Ovary (tissue), 9 donors: ENCODE measurements around the gene KPRP. TPM values are rescaled to one million over a fixed set of nuclear protein-coding genes. Genes with fewer than 3 reads are reported as not detected.

Experiments used
- DNase-seq, 5 donors: peaks; one replicate each; pipeline ENCODE4 v3.0.0-alpha.2; 2019 to 2020
- H3K27ac ChIP-seq, 2 donors: fragments of 200-600 bp; one replicate each; pipeline versions ENCODE4 v1.5.1 to v1.8.0; 2019 to 2022
- H3K27me3 ChIP-seq: fragments of 200-600 bp; one replicate; pipeline ENCODE4 v1.8.0; 2022
- H3K36me3 ChIP-seq: fragments of 200-600 bp; sonication (generic); one replicate; pipeline ENCODE4 v1.5.1; 2019
- H3K4me1 ChIP-seq: one replicate; pipeline ENCODE4 v1.8.1; 2013; ENCODE audit warnings: mild to moderate bottlenecking, moderate library complexity; ENCODE audit not compliant: insufficient read depth
- H3K4me3 ChIP-seq: fragments of 200-600 bp; sonication (generic); one replicate; pipeline ENCODE4 v1.5.1; 2017
- H3K9me3 ChIP-seq, 2 donors: fragments of 200-600 bp in 1 of 2; sonication (generic) in 1 of 2; one replicate each; pipeline versions ENCODE4 v1.5.1 to v1.8.1; 2013 to 2019; ENCODE audit warnings: mild to moderate bottlenecking in 1 of 2, moderate library complexity in 1 of 2
- EP300 ChIP-seq: sonication (generic); formaldehyde crosslinking; IDR thresholded peaks from one replicate; pipeline ENCODE4 v1.6.1; 2017; ENCODE audit warnings: antibody characterized with exemption
- POLR2A ChIP-seq: fragments of 450-650 bp; IDR thresholded peaks from one replicate; pipeline ENCODE4 v1.6.1; 2017; ENCODE audit warnings: antibody characterized with exemption, mild to moderate bottlenecking, moderate library complexity
- WGBS, 3 donors: extraction: QIAGEN DNeasy Blood & Tissue Kit in 1 of 3; methylation state at CpG; one replicate each; pipeline versions ENCODE4 v1.1.5 to v1.1.7; 2013 to 2017; 5-methylcytosine and 5-hydroxymethylcytosine counted together
- intact Hi-C, 4 donors: fragments of 100-400 bp; cut with DNase I; formaldehyde crosslinking; loops; one replicate each; pipeline versions ENCODE4 v1.11.0 to v1.15.1; 2022 to 2023
- polyA plus RNA-seq, 2 donors: library from polyadenylated mRNA; stranded (reverse); fragments of 200-250 nt in 1 of 2; fragments of 350-450 nt in 1 of 2; fragmentation: Illumina TruSeq in 1 of 2; extraction: RNeasy Lipid Tissue Mini Kit (QIAGEN cat#74804) in 1 of 2; gene quantifications; one replicate each; pipeline ENCODE4 v1.2.3, GENCODE V29; 2013 to 2014
- total RNA-seq, 7 donors: library from RNA; depleted of rRNA in 2 of 7; stranded (reverse); fragments of >200 nt in 2 of 7; fragmentation: NEBNext Ultra II Directional in 3 of 7; extraction: Animal tissue kit (Norgen Biotek cat#: 25700) in 3 of 7; gene quantifications; one replicate each; pipeline versions ENCODE4 v1.1.0 to v1.2.4, GENCODE V29; 2016 to 2023
- TF ChIP-seq, protein P1 (sequence below), 3 donors: fragments of 450-650 bp in 2 of 3; fragments of 200-600 bp in 1 of 3; IDR thresholded peaks; one replicate each; pipeline versions ENCODE4 v1.5.1 to v1.8.0; 2016 to 2022; ENCODE audit warnings: antibody characterized with exemption in 3 of 3, mild to moderate bottlenecking in 1 of 3
- donor health status: DM: no; HTN: no; CAD: no; lungs with moderate emphysema.
- donor health status: DM: no; HTN: no; CAD: no.
- donor health status: Bipolar disorder and iron deficiency.
- donor health status: DM: yes; HTN: yes; CAD: no.
- donor health status: DM: no; HTN: no; CAD: no.
- donor health status: DM: yes; HTN: yes; CAD: no.

Gene KPRP
- total and polyA plus RNA-seq, 9 donors: not detected

DNA sequence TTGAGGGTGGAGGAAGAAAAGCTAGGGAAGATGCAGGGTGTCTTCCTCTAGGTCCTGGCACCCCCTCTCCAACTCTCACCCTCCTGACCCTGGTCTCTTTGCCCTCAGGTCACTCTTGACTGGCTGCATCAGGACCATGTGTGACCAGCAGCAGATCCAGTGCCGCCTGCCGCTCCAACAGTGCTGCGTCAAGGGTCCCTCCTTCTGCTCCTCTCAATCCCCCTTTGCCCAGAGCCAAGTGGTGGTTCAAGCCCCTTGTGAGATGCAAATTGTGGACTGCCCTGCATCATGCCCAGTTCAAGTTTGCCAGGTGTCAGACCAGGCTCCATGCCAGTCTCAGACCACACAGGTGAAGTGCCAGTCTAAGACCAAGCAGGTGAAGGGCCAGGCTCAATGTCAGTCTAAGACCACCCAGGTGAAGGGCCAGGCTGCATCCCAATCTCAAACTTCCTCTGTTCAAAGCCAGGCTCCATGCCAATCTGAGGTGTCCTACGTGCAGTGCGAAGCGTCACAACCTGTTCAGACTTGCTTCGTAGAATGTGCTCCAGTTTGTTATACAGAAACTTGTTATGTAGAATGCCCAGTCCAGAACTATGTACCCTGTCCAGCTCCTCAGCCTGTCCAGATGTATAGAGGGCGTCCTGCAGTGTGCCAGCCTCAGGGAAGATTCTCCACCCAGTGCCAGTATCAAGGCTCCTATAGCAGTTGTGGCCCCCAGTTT lies 1.8 kb downstream of the KPRP start:
- DNase-seq: no peak
- Histone ChIP-seq H3K9me3 (no peaks in the 10 kb centered on the region), H3K4me1 (no peaks in the 10 kb centered on the region), H3K27ac (no peak overlapping the region), H3K4me3 (no peak overlapping the region), H3K27me3 (no peaks in the 10 kb centered on the region), H3K36me3 (no peaks in the 10 kb centered on the region)
- intact Hi-C loops: no loop called here
- TF ChIP-seq POLR2A: no peak
- 77 to 92% (median 89%) methylated on average over 8 of the region's 8 CpGs for WGBS, 3 donors

DNA sequence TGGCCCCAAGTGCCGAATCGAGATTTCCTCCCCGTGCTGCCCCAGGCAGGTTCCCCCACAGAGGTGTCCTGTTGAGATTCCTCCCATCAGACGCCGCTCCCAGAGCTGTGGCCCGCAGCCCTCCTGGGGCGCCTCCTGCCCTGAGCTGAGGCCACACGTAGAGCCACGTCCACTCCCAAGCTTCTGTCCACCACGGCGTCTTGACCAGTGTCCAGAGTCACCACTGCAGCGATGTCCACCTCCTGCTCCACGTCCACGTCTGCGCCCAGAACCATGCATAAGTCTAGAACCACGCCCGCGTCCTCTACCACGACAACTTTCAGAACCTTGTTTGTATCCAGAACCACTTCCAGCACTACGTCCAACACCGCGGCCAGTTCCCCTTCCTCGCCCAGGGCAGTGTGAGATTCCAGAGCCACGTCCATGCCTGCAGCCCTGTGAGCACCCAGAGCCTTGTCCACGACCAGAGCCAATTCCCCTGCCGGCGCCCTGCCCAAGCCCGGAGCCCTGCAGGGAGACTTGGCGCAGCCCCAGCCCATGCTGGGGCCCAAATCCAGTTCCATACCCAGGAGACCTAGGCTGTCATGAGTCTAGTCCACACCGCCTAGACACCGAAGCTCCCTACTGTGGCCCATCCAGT lies 2.8 kb downstream of the KPRP start:
- TF ChIP-seq POLR2A: no peak
- TF ChIP-seq, protein P1, sequence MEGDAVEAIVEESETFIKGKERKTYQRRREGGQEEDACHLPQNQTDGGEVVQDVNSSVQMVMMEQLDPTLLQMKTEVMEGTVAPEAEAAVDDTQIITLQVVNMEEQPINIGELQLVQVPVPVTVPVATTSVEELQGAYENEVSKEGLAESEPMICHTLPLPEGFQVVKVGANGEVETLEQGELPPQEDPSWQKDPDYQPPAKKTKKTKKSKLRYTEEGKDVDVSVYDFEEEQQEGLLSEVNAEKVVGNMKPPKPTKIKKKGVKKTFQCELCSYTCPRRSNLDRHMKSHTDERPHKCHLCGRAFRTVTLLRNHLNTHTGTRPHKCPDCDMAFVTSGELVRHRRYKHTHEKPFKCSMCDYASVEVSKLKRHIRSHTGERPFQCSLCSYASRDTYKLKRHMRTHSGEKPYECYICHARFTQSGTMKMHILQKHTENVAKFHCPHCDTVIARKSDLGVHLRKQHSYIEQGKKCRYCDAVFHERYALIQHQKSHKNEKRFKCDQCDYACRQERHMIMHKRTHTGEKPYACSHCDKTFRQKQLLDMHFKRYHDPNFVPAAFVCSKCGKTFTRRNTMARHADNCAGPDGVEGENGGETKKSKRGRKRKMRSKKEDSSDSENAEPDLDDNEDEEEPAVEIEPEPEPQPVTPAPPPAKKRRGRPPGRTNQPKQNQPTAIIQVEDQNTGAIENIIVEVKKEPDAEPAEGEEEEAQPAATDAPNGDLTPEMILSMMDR (IDR thresholded peaks at IDR 0.05): no peak
- TF ChIP-seq EP300: no peak
- Histone ChIP-seq H3K27me3 (no peaks in the 10 kb centered on the region), H3K36me3 (no peaks in the 10 kb centered on the region), H3K9me3 (no peaks in the 10 kb centered on the region), H3K27ac (no peak overlapping the region), H3K4me3 (no peak overlapping the region), H3K4me1 (no peaks in the 10 kb centered on the region)
- intact Hi-C loops: no loop called here
- DNase-seq: no peak
- 92 to 93% (median 93%) methylated on average over 31 of the region's 31 CpGs for WGBS, 3 donors

DNA sequence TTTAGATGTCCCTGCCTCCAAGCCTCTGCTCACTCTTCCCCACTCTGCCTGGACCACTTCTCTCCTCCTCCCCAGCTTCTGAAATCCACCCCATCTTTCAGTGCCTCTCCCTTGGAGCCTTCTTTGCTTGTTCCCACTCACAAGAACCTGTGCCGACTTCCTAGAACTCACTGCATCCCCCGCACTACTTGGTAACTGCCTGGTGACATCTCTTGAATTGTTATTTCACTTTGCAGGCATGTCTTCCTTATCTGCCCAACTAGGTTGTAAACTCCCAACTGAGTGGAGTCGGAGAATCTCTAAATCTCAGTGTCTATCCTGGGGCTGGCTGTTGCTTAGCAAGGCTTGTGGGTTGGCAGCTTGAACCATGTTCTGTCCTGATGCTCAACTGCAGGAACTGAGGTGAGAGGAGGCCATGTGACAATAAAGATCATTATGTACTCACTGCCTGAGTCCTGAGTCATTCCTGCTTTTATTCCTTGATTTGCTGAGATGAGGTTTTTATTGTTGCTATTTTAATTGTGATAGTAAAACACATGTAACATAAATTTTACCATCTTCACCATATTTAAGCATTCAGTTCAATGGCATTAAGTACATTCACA lies 3.9 kb downstream of the KPRP start:
- Histone ChIP-seq H3K4me3 (no peak overlapping the region), H3K9me3 (no peaks in the 10 kb centered on the region), H3K27ac (no peak overlapping the region), H3K4me1 (no peaks in the 10 kb centered on the region), H3K27me3 (no peaks in the 10 kb centered on the region), H3K36me3 (no peaks in the 10 kb centered on the region)
- intact Hi-C loops: no loop called here
- no peak for TF ChIP-seq POLR2A
- TF ChIP-seq, protein P1 (IDR thresholded peaks at IDR 0.05): no peak
- TF ChIP-seq EP300: no peak
- 61 to 78% (median 74%) methylated on average over 3 of the region's 3 CpGs for WGBS, 3 donors
- no peak for DNase-seq

DNA sequence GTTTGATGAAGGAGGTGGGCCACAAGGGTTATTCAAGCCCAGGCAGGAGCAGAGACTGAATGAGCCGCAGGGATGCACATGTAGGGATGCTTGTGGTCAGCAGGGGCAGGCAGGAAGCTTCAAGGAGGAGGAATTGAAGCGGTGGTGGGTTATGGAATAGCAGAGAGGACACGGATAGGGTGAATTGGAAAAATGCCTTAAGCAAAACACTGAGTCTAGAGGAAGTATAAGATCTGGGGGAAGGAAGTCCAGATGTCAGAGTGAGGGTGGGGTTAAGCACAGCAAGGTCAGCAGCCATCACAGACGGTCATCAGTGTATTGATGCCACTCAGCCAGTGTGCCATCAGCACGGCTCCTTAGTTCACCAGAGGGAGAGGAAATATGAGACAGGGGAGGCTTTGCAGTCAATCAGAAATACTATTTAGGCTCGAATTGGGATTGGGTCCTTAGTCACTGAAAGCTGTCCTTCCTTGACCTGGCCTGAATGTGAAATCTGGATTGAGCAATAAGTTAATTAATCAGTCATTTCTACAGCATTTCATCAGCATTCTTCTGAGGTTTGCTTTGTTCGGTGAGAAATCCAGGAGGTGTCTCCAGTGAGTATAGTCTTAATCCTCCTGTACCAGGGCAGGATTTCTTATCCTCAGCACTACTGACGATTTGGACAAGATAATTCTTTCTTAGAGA lies 11.2 kb downstream of the KPRP start:
- H3K9me3 ChIP-seq: no peaks in the 10 kb centered on the region
- H3K27me3 ChIP-seq: no peaks in the 10 kb centered on the region
- no peak overlapping the region for H3K4me3 ChIP-seq
- H3K36me3 ChIP-seq: no peaks in the 10 kb centered on the region
- no peak for TF ChIP-seq EP300
- TF ChIP-seq, protein P1 (IDR thresholded peaks at IDR 0.05): no peak
- no peak for TF ChIP-seq POLR2A
- 61 to 65% (median 64%) methylated on average over 8 of the region's 8 CpGs for WGBS, 3 donors
- intact Hi-C loops: no loop called here
- no peak for DNase-seq
- no peaks in the 10 kb centered on the region for H3K4me1 ChIP-seq
- no peak overlapping the region for H3K27ac ChIP-seq
